Activated CD8-positive, alpha-beta T cell treated with anti-CD3 and anti-CD28 coated beads, Interleukin-2, amount 10 ng/mL, durations not matched to agents 7 days and 5 days (primary cell): ENCODE data around the gene PRR30. TPM values are rescaled to one million over a fixed set of nuclear protein-coding genes. Genes with fewer than 3 reads are reported as not detected.

ENCODE experiments used
- ATAC-seq: fragments of 150-1000 bp; cut with Tn5 transposase; one replicate; pipeline ENCODE4 v1.10.0; 2021; ENCODE audit warnings: moderate library complexity
- CTCF ChIA-PET: fragments of 350-600 bp; sonication (Branson Sonifier 250); formaldehyde crosslinking; loops from one replicate; lab custom pipeline; 2021; ENCODE audit warnings: antibody characterized with exemption; lab: Charles Lee
- POLR2A ChIA-PET: fragments of 350-600 bp; sonication (Branson Sonifier 250); formaldehyde crosslinking; loops from one replicate; lab custom pipeline; 2021; ENCODE audit warnings: antibody characterized with exemption; lab: Charles Lee
- DNase-seq: peaks from one replicate; pipeline ENCODE4 v3.0.0-alpha.2; 2020
- H3K27ac Mint-ChIP-seq: one replicate; pipeline ENCODE4 v1.8.0; 2021; ENCODE audit warnings: mild to moderate bottlenecking, mixed read lengths
- H3K27me3 Mint-ChIP-seq: one replicate; pipeline ENCODE4 v1.8.0; 2021; ENCODE audit warnings: low read depth, mixed read lengths
- H3K36me3 Mint-ChIP-seq: one replicate; pipeline ENCODE4 v1.8.0; 2021; ENCODE audit warnings: low read depth, mixed read lengths
- H3K4me1 Mint-ChIP-seq: one replicate; pipeline ENCODE4 v1.8.0; 2021; ENCODE audit warnings: low read depth, mixed read lengths
- H3K4me3 Mint-ChIP-seq: one replicate; pipeline ENCODE4 v1.8.0; 2021; ENCODE audit warnings: mild to moderate bottlenecking, mixed read lengths
- H3K9me3 Mint-ChIP-seq: one replicate; pipeline ENCODE4 v1.8.0; 2022; ENCODE audit warnings: mixed read lengths; ENCODE audit not compliant: insufficient read depth
- total RNA-seq, 2 experiments: library from RNA; stranded (reverse); gene quantifications; one replicate each; pipeline ENCODE4 v1.2.3, GENCODE V29; 2021

Gene PRR30
- total RNA-seq, 2 experiments from 2014 or later: not detected

DNA sequence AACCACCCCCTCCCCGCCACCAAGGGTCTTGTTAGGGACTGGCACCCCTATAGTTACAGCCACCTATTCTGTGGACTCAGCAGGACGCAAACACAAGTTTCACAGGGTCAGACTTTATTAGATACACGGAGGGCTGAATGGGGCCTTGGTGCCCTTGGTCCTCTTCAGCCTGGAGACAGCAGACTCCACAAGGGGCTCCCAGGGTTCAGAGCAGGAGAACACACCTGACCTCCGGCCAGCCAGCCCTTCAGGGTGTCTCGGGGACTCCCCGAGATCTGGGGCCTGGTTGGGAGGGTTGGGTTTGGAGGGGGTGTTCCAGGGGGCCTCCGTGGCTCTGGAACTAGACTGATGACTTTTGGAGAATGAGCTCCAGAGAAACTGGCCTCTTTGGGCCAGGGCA, 2.5 kb downstream of the PRR30 start:
- Mint-ChIP-seq H3K9me3 (no peaks in the 10 kb centered on the region), H3K4me1 (peaks cover 29% of the 10 kb centered on the region), H3K27ac (no peak overlapping the region), H3K4me3 (no peak overlapping the region), H3K27me3 (peaks cover 3% of the 10 kb centered on the region), H3K36me3 (peaks cover 18% of the 10 kb centered on the region)
- ATAC-seq (no peak), DNase-seq (no peak)
- CTCF ChIA-PET: interaction anchor here (1.1 kb wide), 1 partner anchor 143 kb away, joined by 4 read pairs; no protein-coding TSS in a partner anchor
- POLR2A ChIA-PET: no interaction called here

DNA sequence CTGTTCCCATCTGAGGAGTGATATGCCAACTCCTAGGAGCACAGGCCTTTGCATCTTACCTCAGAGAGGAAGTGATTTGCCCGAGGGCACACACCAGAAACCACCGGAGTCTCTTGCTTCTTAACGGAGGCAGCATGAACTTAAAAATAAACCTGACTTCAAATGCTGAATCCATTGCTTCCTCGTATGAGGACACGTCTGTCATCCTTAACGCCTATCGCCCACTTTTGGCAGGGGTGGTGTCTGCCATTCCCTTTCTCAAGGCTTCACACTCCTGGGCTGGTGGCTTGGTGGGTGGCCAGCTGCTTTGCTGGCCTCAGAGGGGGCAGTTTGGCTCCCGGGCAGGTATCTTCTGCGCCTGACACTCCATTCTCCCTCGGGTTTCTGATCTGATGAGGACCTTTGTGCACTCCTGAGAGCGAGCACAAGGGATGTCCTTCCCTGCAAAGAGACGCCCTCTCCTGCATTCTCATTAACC, 3.7 kb downstream of the PRR30 start:
- Mint-ChIP-seq H3K4me3 (peak overlapping the region; percentile 94), H3K4me1 (peaks cover 29% of the 10 kb centered on the region), H3K27me3 (peaks cover 3% of the 10 kb centered on the region), H3K9me3 (no peaks in the 10 kb centered on the region), H3K36me3 (peaks cover 29% of the 10 kb centered on the region), H3K27ac (peak overlapping the region; percentile 97)
- ATAC-seq: no peak
- DNase-seq: no peak
- ChIA-PET CTCF (interaction anchor here (2.0 to 2.6 kb wide), 3 partner anchors 35 to 145 kb away, joined by 6 to 14 read pairs (median 13); partner anchors contain the start of gene AGBL5), POLR2A (interaction anchor here (1.0 kb wide), 1 partner anchor 103 kb away, joined by 3 read pairs; the partner anchor contains the start of gene TMEM214)

DNA sequence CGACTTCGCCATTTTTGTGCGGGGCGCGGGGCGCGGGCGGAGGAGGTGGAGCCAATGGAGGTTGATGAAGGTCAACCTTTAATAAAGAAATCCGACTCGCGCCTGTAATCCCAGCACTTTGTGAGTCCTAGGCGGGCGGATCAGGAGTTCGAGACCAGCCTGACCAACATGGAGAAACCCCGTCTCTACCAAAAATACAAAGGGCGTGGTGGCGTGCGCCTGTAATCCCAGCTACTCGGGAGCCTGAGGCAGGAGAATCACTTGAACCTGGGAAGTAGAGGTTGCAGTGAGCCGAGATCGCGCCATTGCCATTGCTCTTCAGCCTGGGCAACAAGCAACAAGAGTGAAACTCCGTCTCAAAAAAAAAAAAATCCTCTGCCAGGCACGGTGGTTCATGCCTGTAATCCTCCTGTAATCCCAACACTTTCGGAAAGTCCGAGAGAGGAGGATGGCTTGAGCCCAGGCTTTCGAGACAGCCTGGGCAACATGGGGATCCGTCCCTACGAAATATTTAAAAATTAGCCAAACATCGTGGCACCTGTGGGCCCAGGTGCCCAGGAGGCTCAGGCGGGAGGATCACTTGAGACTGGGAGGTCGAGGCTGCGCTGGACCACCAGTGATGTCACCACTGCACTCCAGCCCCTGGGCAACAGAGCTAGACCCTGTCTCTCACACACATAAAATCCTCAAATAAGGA, 4.3 kb downstream of the PRR30 start:
- Mint-ChIP-seq H3K9me3 (no peaks in the 10 kb centered on the region), H3K36me3 (peaks cover 33% of the 10 kb centered on the region), H3K27ac (peak overlapping the region; percentile 97), H3K4me3 (peak overlapping the region; percentile 94), H3K27me3 (peaks cover 2% of the 10 kb centered on the region), H3K4me1 (peaks cover 29% of the 10 kb centered on the region)
- ATAC-seq (no peak), DNase-seq (no peak)
- ChIA-PET CTCF (interaction anchor here (0.5 to 3.1 kb wide), 11 partner anchors 11 to 548 kb away, joined by 3 to 26 read pairs (median 5); partner anchors contain the start of genes ABHD1, AGBL5 and MPV17), POLR2A (interaction anchor here (0.6 to 3.9 kb wide), 4 partner anchors 11 to 679 kb away, joined by 3 to 31 read pairs (median 3); partner anchors contain the start of genes ABHD1, AGBL5 and TMEM214)

GRCh38 chr2:27133905-27134780, 5.1 kb downstream of the PRR30 start, which contains the start of gene PREB:
Gene PREB (minus strand): TSS chr2:27134636. CDS start chr2:27134421, 215 bp downstream.
- Mint-ChIP-seq H3K4me3 (peak within 1 kb of the TSS; percentile 94), H3K27ac (peak within 1 kb of the TSS; percentile 97), H3K9me3 (no peaks in the 10 kb centered on the region), H3K4me1 (peaks cover 29% of the 10 kb centered on the region), H3K27me3 (no peaks in the 10 kb centered on the region), H3K36me3 (peaks cover 40% of the 10 kb centered on the region)
- ChIA-PET POLR2A (interaction anchor here (0.5 to 3.9 kb wide), 9 partner anchors 11 to 678 kb away, joined by 3 to 31 read pairs (median 3); partner anchors contain the start of genes ABHD1, AGBL5, ATRAID and SLC5A6), CTCF (interaction anchor here (0.5 to 3.1 kb wide), 23 partner anchors 10 to 549 kb away, joined by 3 to 26 read pairs (median 4); partner anchors contain the start of genes ABHD1, AGBL5, CAD and KHK)
- ATAC-seq (peak; percentile 96), DNase-seq (peak; percentile 98)

DNA sequence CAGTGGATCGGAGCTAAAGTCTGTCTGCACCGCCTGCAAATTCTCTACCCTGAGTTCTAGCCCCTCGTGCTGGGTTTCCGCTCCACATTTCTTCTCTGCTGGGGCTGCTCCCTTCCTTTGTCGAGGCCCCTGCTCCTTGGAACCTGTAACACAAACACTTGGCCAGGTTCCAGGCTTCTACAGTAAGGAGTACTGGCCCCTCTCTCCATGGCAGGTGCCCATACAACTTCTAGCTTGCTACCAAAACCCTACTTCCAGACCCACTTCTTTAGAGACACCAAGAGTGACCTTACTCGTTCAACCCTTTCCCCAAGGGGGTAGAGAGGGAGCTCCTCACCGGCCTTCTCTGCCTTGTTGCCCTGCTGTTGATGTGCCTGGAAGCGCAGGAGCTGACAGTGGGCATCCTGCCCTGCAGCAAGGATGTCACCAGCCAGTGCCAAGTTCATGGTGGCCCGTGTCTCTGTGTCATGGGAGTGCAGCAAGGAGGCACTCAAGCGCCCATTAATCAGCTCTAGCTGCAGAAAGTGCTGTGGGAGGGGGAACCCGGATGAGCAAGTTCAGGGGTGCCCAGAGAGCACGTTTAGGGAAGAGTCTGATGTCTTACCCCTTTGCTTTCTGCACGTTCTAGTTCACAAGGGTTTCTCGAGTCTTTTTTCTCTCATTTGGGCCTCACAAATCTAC, 5.9 kb downstream of the PRR30 start:
- Mint-ChIP-seq H3K9me3 (no peaks in the 10 kb centered on the region), H3K36me3 (peaks cover 42% of the 10 kb centered on the region), H3K27ac (peak overlapping the region; percentile 84), H3K4me3 (peak overlapping the region; percentile 94), H3K4me1 (peaks cover 29% of the 10 kb centered on the region), H3K27me3 (no peaks in the 10 kb centered on the region)
- DNase-seq (peak; percentile 46), ATAC-seq (no peak)
- POLR2A ChIA-PET: interaction anchor here (0.5 to 3.9 kb wide), 6 partner anchors 10 to 173 kb away, joined by 3 to 31 read pairs (median 5); partner anchors contain the start of genes ABHD1, ATRAID and SLC5A6
- CTCF ChIA-PET: interaction anchor here (0.8 to 3.1 kb wide), 22 partner anchors 9 to 550 kb away, joined by 3 to 26 read pairs (median 4); partner anchors contain the start of genes ABHD1, AGBL5, ATRAID and CAD

DNA sequence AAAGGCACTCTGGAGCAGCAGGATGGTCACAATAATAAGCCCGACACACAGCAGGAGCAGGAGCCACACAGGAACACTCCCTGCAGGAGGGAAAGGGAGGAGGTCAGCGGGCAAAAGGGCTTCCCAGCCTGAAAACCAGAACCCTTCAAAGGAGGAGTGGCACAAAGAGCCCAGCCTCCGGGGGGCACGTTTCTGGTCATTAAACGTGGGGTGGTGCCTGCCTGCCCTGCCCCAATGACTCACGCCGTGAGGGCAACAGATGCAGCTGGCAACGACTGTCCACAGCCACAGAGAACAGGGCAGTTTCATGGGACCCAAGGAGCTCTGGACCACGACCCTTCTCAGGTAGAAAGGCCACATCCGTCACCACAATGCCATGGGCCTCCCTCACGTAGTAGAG, 7.8 kb downstream of the PRR30 start:
- H3K27ac Mint-ChIP-seq: no peak overlapping the region
- ATAC-seq: no peak

GRCh38 chr2:27130396-27130795, 8.8 kb downstream of the PRR30 start:
- ChIA-PET CTCF (no interaction called here), POLR2A (no interaction called here)
- no peak overlapping the region for H3K4me3 Mint-ChIP-seq
- ATAC-seq (no peak), DNase-seq (no peak)
- no peak overlapping the region for H3K27ac Mint-ChIP-seq
- H3K4me1 Mint-ChIP-seq: peaks cover 26% of the 10 kb centered on the region
- no peaks in the 10 kb centered on the region for H3K27me3 Mint-ChIP-seq
- peaks cover 42% of the 10 kb centered on the region for H3K36me3 Mint-ChIP-seq
- H3K9me3 Mint-ChIP-seq: no peaks in the 10 kb centered on the region

More for the DNA sequence above, 7.8 kb downstream of the PRR30 start:
- POLR2A ChIA-PET: interaction anchor here (3.9 kb wide), 1 partner anchor 8 kb away, joined by 31 read pairs; the partner anchor contains the start of gene ABHD1
- no peaks in the 10 kb centered on the region for H3K27me3 Mint-ChIP-seq
- H3K4me3 Mint-ChIP-seq: no peak overlapping the region
- H3K4me1 Mint-ChIP-seq: peaks cover 29% of the 10 kb centered on the region
- no peak for DNase-seq
- CTCF ChIA-PET: interaction anchor here (1.3 kb wide), 1 partner anchor 148 kb away, joined by 4 read pairs; no protein-coding TSS in a partner anchor
- H3K9me3 Mint-ChIP-seq: no peaks in the 10 kb centered on the region
- H3K36me3 Mint-ChIP-seq: peaks cover 42% of the 10 kb centered on the region

DNA sequence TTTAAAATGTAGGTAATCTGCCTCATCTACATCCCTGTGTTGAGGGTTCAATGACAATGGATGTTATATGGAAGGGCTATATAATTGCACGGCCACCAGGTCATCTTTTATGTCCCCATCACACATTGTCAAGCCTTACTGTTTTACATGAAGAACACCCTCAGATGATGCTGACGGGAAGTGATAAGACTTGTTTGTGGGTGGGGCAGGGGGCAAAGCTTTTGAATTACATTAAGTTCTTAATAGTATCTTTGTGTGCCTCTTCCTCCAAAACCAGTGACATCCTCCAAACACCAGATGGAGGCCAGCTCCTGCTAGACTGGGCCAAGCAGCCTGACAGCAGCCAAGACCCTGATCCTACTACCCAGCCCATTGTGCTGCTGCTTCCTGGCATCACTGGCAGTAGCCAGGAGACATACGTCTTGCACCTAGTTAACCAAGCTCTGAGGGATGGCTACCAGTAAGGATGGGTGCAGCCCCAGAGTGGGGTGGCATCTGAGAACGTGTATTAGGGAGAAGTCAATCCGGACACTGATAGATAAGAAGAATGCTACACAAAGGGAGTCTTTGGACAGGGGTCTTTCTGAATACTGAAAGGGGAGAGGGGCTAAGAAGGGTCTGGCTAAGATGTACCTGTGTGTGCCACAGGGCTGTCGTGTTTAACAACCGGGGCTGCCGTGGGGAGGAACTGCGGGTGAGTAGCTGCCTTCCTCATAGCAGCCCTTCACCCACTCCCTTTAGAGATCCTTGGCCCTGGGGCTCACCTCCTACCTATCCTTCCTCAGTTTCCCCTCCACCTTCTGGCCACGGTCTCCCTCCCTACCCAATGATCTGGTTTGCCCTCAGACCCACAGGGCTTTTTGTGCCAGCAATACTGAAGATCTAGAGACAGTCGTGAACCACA, 10.3 kb downstream of the PRR30 start:
- CTCF ChIA-PET: no interaction called here
- no peak for ATAC-seq

DNA sequence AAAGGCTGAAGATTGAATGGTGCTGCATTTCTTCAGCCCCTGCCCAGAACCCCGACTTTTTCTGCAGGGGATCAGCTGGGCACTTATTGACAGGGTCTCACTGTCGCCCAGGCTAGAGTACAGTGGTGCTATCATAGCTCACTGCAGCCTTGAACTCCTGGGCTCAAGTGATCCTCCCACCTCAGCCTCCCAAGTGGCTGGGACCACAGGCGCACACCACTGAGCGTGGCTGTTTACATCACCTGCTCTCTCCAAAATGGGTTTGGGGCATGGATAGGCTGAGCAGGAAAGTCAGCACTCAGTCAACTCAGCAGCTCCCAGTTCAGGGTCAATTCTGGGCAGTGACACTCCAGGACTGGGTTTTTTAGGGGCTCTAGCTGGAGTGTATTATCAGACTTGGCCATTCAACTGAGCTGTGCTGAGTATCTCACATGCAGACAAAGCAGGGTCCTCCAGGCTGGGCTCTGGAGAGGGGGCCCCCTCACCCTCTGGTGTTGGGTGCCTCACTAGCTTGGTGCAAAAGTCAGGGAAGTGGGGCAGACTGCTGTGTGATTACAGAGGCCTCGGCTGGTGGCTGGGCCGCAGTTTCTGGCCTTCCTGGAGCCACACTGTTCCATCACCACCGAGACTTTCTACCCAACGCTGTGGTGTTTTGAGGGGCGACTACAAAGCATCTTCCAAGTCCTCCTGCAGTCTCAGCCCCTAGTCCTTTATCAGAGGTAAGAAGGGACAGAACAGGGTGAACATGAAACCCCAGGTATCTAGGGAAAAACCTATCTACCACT, 11.1 kb downstream of the PRR30 start:
- H3K36me3 Mint-ChIP-seq: peaks cover 32% of the 10 kb centered on the region
- peaks cover 15% of the 10 kb centered on the region for H3K4me1 Mint-ChIP-seq
- DNase-seq (no peak), ATAC-seq (no peak)
- H3K27me3 Mint-ChIP-seq: peaks cover 1% of the 10 kb centered on the region
- H3K27ac Mint-ChIP-seq: no peak overlapping the region
- POLR2A ChIA-PET: no interaction called here
- H3K4me3 Mint-ChIP-seq: no peak overlapping the region
- H3K9me3 Mint-ChIP-seq: no peaks in the 10 kb centered on the region
- CTCF ChIA-PET: no interaction called here

More for the DNA sequence above, 10.3 kb downstream of the PRR30 start:
- Mint-ChIP-seq H3K9me3 (no peaks in the 10 kb centered on the region), H3K4me3 (no peak overlapping the region), H3K27ac (peak overlapping the region; percentile 18), H3K4me1 (peaks cover 17% of the 10 kb centered on the region), H3K36me3 (peaks cover 40% of the 10 kb centered on the region), H3K27me3 (no peaks in the 10 kb centered on the region)
- DNase-seq: no peak
- POLR2A ChIA-PET: interaction anchor here (0.7 kb wide), 1 partner anchor 18 kb away, joined by 3 read pairs; no protein-coding TSS in a partner anchor
